Suppressor macrophage (primary cell): ENCODE data around the gene PCDHB16.
"Not testable (repeated sequence)": the region's sequence is repeated elsewhere in the genome, so short reads cannot be mapped to it uniquely, and the experiment has no call there.

Experiments used
- DNase-seq, 4 experiments: peaks; one replicate each; pipeline ENCODE4 v3.0.0-alpha.2; 2020 to 2022
- total RNA-seq, 17 experiments: gene quantifications; one replicate each; lab custom pipeline; 2026; ENCODE audit warnings: mixed read lengths in 6 of 17, inconsistent platforms in 3 of 17; lab: John Stamatoyannopoulos, UW

The PCDHB16 gene
- total RNA-seq: 0 to 0.88 (median 0) reads per million in 17 experiments

DNA sequence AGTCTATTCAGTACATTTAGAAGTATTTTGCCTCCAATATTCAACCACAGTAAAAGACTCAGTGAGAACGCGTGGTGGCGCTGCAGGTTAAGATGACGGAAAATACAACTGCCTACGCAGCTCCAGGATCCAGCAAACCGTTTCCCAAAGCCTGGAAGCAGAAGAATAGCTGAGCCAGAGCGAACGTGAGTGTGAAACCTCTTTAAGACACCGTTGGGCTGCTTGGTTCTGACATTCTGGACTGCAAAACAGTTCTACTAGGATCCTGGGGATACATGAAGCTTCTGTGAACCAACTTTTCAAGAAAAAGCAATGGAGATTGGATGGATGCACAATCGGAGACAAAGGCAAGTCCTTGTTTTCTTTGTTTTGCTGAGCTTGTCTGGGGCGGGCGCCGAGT is at the start of gene PCDHB16:
Gene PCDHB16, plus strand, starts transcription at position 140 of the 400 bp plus-strand sequence. Its CDS starts 173 bp downstream, at position 313.
- DNase-seq: no peak

DNA sequence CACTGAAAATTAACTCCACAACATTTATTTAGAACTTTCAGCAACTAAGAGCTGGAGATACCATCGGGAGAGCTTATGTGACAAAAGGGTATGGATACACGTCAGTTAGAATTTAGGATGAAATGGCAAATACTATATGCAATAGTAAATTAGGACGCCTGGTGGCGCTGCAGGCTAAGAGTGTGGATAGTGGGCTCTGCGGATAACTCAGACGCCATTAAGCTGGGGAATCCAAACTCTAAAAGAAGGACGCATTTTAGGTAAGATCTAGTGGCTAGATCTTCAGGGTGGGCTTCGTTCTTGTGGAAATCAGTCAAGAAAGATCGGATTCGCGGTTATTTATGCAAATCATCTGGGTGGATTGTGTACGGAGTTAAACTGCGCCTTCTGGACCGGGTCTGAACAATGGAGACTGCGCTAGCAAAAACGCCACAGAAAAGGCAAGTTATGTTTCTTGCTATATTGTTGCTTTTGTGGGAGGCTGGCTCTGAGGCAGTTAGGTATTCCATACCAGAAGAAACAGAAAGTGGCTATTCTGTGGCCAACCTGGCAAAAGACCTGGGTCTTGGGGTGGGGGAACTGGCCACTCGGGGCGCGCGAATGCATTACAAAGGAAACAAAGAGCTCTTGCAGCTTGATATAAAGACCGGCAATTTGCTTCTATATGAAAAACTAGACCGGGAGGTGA is 47.0 kb upstream of the PCDHB16 start, which contains the start of gene PCDHB5:
Gene PCDHB5, plus strand, starts transcription at position 177 of the 688 bp plus-strand sequence. Its CDS starts 229 bp downstream, at position 406.
- peak in 1 of 4 experiments; percentile 5 for DNase-seq

- no peak for DNase-seq
Measured at GRCh38 chr5:141135718-141136266, 46.4 kb upstream of the PCDHB16 start.

DNA sequence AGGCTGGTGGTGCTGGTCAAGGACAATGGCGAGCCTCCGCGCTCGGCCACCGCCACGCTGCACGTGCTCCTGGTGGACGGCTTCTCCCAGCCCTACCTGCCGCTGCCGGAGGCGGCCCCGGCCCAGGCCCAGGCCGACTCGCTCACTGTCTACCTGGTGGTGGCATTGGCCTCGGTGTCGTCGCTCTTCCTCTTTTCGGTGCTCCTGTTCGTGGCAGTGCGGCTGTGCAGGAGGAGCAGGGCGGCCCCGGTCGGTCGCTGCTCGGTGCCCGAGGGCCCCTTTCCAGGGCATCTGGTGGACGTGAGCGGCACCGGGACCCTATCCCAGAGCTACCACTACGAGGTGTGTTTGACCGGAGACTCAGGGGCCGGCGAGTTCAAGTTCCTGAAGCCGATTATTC is 44.8 kb upstream of the PCDHB16 start:
- DNase-seq: not testable (repeated sequence)

- DNase-seq: no peak
Measured at GRCh38 chr5:141149812-141150211, 32.4 kb upstream of the PCDHB16 start, which contains the start of gene PCDHB6. Gene PCDHB6, plus strand, starts transcription at chr5:141150057. Its CDS starts 201 bp downstream, at chr5:141150258.

GRCh38 chr5:141150224-141150992 is 31.8 kb upstream of the PCDHB16 start:
- no peak for DNase-seq

DNA sequence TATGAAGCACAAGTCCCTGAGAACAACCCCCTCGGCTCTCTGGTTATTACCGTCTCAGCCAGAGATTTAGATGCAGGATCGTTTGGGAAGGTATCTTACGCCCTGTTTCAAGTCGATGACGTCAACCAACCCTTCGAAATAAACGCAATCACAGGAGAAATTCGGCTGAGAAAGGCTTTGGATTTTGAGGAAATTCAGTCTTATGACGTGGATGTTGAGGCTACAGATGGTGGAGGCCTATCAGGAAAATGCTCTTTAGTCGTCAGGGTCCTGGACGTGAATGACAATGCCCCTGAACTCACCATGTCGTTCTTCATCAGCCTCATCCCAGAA is 31.2 kb upstream of the PCDHB16 start:
- DNase-seq: no peak

GRCh38 chr5:141151632-141152031 is 30.6 kb upstream of the PCDHB16 start:
- not testable (repeated sequence) for DNase-seq

GRCh38 chr5:141152096-141152495 is 30.1 kb upstream of the PCDHB16 start:
- not testable (repeated sequence) for DNase-seq

- DNase-seq: no peak
Measured at GRCh38 chr5:141155540-141156374, 26.4 kb upstream of the PCDHB16 start.

DNA sequence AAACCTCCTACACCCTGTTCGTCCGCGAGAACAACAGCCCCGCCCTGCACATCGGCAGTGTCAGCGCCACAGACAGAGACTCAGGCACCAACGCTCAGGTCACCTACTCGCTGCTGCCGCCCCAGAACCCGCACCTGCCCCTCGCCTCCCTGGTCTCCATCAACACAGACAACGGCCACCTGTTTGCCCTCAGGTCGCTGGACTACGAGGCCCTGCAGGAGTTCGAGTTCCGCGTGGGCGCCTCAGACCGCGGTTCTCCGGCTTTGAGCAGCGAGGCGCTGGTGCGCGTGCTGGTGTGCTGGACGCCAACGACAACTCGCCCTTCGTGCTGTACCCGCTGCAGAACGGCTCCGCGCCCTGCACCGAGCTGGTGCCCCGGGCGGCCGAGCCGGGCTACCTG is 24.8 kb upstream of the PCDHB16 start:
- DNase-seq: not testable (repeated sequence)

- not testable (repeated sequence) for DNase-seq
Measured at GRCh38 chr5:141157901-141158300, 24.3 kb upstream of the PCDHB16 start.

DNA sequence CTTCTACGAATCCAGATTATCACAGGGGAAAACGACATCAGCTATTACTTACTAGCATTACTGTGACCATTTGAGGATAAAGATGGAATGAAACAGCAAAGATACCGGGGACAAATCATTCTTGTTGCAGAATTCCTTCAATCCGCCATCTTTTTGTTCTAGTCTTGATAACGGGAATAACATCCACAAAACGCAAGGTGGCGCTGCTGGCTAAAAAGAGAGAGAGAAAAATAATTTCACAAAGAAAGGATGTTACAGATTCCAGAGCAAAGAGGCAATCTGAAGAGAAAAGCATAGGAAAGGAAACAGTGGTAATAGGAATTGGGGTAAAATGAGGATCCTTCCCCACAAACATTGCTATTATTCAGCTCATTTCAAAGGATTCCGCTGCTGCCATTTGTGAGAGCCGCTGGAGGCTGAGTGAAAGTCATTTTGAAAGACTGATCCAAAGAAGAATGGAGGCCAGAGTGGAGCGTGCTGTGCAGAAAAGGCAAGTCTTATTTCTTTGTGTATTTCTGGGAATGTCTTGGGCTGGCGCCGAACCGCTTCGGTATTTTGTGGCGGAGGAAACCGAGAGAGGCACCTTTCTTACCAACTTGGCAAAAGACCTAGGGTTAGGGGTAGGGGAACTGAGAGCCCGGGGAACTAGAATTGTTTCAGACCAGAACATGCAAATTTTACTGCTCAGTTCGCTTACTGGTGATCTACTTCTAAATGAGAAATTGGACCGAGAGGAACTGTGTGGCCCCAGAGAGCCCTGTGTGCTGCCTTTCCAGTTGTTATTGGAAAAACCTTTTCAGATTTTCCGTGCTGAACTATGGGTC is 9.6 kb upstream of the PCDHB16 start, which contains the start of gene PCDHB7:
Gene PCDHB7, plus strand, starts transcription at position 264 of the 824 bp plus-strand sequence. Its CDS starts 192 bp downstream, at position 456.
- peak in 2 of 4 experiments; percentile 7 to 8 for DNase-seq

- not testable (repeated sequence) for DNase-seq
Measured at GRCh38 chr5:141174291-141175104, 7.7 kb upstream of the PCDHB16 start.

- DNase-seq: no peak
Measured at GRCh38 chr5:141175933-141176332, 6.3 kb upstream of the PCDHB16 start.

DNA sequence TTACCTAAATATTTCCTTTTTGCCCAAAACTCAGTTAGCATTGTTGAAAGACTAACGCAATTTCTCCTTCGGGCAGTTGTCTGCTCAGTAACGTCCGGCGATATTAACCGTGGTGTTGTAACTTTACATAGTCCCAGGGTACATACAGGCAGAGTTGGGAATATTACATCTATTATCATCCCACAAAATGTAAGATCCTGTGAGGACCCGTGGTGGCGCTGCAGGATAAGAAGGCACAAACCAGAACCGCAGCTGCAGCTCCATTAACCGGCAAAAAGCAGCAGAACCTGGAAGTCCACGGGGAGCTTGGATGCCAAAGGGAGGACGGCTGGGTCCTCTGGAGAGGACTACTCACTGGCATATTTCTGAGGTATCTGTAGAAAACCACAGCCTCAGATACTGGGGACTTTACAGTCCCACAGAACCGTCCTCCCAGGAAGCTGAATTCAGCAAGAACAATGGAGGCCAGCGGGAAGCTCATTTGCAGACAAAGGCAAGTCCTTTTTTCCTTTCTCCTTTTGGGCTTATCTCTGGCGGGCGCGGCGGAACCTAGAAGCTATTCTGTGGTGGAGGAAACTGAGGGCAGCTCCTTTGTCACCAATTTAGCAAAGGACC is 4.5 kb upstream of the PCDHB16 start, which contains the start of gene PCDHB8:
Gene PCDHB8, plus strand, starts transcription at position 214 of the 615 bp plus-strand sequence. Its CDS starts 245 bp downstream, at position 459.
- not testable (repeated sequence) for DNase-seq

GRCh38 chr5:141179371-141179770 is 2.8 kb upstream of the PCDHB16 start:
- not testable (repeated sequence) for DNase-seq

DNA sequence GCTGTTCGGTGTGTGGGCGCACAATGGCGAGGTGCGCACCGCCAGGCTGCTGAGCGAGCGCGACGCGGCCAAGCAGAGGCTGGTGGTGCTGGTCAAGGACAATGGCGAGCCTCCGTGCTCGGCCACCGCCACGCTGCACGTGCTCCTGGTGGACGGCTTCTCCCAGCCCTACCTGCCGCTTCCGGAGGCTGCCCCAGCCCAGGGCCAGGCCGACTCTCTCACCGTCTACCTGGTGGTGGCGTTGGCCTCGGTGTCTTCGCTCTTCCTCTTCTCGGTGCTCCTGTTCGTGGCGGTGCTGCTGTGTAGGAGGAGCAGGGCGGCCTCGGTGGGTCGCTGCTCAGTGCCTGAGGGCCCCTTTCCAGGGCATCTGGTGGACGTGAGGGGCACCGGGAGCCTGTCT is 2.3 kb upstream of the PCDHB16 start:
- DNase-seq: not testable (repeated sequence)

DNA sequence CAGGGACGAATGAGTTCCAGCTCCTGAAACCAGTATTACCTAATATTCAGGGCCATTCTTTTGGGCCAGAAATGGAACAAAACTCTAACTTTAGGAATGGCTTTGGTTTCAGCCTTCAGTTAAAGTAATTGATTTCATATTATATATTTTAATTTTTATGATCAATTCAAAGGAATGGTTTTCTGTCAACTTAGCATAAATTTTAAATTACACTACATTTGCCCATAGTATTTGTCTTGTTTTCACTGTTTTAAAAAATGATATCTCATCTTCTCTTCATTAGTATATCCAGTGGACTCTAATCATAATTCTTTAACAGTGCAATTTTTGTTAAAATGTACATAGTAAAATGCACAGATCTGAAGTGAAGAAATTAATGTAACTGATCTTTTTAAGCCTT is 1.9 kb upstream of the PCDHB16 start:
- DNase-seq: no peak
